Activated CD4-positive, alpha-beta T cell treated with anti-CD3 and anti-CD28 coated beads, Interleukin-2, amount 50 U/mL, for 24 hours (primary cell): ENCODE measurements around the gene NAV2.

Experiments used
- DNase-seq, 2 donors: peaks; one replicate each; pipeline ENCODE4 v3.0.0-alpha.2; 2020; ENCODE audit warnings: low read depth in 1 of 2, low spot score in 1 of 2

Gene NAV2

DNA sequence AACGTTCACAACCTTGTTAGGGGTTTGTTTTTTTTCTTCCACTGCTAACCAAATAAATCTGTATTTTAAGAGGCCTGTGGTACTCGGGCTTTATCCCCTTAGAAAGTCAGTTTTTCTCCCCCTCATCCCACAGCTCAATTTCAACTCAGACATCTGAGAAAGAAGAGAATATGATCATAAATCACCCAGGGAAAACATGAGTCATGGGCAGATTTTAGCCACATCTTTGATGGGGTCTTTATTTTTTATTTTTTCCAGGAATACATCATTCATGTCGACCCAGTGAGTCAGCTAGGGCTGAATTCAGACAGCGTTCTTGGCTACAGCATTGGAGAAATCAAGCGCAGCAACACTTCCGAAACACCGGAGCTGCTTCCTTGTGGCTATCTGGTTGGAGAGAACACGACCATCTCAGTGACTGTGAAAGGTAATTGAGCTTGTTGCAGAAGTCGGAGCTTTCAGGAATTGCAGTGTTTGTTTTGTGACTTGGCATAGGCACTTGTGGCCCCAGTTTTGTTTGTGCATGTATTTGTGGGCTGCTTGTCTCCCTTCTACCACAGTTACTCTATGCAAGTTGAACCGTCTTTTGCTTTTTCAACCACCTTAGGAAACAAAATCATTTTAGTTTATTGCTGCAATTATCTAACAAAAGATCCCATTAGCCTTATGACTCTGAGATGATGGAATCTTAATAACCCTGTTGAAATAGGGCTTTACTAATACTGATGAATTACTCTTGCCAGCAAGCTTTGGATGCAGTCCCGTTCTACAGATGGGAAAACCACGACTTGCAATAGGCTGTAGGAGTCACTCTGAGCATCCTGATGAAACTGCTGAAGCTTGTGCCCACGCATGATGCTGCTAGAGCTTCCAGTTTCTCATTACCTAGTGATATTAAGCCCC is 384.9 kb downstream of the NAV2 start:
- no peak for DNase-seq

DNA sequence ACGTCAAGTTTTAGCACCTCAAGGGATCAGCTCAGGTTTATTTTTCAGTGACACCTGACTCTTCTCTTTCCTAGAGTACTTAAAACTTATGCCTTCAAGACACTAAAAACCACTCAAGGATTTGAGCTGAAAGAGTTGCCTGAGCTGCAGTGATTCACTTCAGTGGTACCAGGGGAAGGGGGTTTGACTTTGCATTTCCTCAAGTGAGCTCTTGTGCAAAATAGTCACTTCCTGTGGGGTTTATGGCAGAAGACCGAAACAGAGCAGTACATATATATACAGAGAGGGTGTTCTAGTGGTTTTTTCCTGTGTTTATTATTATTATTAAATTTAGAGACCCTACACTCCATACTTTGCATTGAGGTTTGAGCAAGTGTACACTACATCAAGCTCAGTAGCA is 386.9 kb downstream of the NAV2 start:
- DNase-seq: no peak

DNA sequence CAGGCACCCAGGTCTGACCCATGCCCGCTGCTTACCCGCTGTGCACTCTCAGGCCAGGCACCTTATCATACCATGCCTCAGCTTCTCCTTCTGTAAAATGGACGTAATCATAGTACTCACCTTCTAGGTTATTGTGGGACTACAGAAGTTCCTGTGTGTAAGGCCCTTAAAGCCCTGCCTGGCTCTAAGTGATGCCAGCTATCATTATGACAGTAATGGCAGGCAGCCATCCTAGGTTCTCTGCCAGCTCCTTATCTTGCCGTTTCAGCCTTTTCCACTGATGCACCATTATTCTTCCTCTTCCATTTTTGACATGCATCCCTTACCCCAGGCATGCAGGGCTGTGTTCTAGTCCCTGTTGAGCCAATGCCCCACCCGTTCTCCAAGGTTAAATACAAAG is 389.8 kb downstream of the NAV2 start:
- DNase-seq: no peak

DNA sequence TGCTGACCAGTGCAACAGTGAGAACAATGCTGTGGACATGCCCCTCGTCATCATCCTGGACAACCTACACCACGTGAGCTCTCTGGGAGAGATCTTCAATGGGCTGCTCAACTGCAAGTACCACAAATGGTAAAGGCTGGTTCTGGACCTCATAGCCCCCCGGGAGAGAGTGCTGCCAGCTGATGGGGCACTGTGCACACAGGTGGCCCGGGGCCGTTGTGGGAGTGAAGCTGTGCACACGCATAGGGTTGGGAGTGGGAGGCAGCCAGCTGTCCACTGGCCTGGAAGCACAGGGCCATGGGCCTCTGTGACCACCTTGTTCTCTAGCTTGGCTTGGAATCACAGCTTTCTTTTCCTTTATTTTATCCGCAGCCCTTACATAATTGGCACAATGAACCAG is 390.6 kb downstream of the NAV2 start:
- no peak for DNase-seq

DNA sequence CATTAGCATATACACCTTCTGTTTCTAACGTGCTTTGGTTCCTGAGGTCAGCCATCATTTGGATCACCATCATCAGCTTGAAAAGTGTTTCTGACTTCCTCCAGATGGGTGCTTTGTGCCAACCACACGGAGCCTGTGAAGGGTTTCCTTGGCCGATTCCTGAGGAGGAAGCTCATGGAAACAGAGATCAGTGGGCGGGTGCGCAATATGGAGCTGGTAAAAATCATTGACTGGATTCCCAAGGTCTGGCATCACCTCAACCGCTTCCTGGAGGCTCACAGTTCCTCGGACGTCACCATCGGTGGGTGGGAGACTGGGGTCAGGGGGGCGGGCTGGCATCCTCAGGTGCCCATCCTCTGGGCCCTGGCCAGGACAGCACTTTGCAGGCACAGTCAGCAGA is 392.8 kb downstream of the NAV2 start:
- no peak for DNase-seq

DNA sequence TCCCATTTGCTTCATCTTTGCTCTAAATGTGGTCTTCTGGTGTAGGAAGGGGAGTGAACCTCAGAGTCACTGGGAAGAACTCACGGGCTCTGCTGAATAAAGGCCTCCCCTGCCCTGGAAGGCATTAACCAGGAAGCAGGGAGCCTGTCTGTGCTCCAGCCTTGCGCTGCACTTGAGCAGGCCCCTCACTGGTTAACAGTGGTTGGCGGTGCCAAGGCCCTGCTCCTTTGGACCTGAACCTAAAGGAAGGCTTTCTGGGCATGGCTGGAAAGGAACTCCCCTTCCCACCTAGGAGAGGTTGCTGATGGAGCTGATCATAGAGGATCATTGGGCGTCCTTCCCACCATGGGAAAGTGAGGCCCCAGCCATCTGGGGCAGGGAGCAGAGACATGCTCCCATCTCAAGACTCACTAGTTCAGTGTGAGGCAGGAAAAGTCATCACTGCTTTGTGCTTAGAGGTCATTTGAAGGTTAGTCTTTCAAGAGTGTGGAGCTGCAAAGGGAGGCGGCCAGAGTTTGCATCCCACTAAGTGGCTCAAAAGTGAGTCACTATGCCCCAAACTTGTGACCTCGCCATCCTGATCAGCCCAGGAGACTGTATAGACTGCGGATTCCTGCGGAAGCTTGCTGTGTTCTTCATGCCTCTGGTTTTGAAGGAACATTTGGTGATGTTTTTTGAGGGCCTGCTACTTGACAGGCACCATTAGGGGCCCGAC is 397.3 kb downstream of the NAV2 start:
- DNase-seq: no peak

DNA sequence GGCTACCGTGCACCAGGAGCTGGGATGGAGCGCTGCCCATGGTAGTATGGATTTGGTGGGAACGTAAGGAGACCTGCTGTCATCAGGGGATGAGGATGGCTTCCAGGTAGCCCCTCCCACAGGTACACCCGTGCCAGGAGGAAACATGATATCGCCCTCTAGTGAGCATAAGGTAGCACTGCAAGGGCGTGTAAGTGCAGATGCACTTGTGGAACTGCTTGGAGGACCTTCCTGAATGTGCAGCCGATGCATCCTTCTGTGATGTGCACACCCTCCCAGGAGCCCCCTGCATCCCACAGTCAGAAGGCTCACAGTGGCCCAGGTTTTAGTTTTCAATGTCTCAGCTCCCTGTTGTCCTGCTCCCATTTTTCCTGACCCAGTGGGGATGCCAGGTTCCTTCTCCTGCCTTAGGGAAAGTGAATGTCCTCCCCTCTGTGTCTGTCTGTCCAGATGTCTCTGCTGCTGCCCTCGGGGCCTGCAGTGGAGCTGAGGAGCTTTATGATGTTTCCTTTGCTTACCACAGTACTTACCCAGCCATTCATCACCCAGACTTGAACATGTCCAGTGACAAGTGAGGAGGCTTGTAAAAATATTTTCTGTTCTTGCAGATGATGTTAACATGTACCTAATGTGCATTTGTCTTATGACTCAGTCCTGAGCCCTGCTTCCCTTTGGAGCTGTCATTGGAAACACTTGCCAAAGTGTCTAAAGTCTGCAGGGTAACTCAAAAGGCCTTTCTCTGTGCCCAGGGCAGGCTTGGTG is 398.5 kb downstream of the NAV2 start:
- peak in 1 of 2 donors; percentile 47 for DNase-seq

DNA sequence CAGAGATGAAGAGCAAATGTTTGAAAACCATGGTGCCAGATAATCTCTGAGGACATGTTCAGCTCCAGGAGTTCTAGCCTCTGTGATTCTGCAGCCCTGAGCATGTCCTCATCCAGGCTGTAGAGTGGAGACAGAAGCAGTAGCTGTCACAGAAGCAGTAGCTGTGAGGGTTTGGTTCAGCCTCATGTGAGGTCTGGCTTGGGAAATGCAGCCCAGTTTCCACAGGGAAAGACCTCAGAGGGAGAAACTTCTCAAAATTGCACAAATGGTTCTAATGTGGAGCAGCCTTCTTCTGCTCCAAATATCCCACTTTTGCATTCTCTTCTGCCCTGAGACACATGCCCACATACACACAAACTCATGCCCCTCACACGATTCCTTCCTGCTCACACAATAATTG is 399.2 kb downstream of the NAV2 start:
- no peak for DNase-seq

DNA sequence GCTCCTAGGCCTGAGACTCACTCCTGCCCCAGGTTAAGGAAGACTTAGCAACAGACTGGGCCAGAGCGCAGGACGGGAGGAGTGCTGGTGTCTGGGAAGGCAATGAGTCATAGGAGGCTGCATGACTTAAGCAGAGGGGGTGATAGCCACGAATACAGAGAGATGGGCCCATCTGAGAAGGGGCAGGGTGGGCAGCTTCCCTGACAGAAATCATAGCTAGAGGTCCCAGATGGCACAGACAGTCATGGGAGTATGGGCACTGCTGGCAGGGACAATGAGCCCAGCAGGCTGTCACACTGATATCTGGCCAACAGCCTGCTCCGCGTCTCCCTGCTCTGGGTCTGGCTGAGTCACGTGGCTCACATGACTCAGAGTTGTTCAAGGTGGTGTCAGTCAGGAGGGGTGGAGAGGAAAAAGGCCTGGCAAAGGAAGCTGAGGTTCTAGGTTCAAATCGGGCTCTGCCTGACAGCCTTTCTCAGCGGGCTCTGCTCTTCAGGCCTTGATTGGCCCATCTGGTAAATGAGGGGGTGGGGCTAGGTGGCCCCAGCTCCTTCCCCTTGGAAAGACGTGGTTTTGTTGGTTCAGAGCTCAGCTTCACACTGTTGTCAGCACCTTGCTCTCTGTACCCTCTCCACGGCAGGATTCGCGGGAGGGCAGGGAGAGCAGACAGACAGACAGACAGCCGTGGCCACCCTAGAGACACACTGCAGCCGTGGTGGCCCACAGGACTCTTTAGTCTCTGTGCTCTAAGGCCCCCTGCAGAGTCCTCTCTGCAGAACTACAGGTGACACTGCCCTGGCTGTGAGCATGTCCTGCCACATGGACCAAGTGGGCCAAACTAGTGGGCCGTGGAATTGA is 399.9 kb downstream of the NAV2 start:
- DNase-seq: no peak

DNA sequence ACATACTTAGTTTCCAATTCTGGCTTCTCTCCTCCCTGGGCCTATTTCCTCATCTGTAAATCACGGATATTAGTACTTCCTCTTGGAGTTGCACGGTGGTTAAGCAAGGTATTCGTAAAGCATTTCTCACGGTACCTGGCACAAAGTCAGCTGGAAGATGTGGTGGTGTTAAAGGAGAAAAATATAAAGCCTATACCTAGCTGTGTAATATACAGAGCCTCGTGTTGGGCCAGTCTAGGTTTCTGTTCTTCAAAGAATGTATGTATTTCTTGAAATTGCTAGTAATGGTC is 400.5 kb downstream of the NAV2 start:
- DNase-seq: no peak

DNA sequence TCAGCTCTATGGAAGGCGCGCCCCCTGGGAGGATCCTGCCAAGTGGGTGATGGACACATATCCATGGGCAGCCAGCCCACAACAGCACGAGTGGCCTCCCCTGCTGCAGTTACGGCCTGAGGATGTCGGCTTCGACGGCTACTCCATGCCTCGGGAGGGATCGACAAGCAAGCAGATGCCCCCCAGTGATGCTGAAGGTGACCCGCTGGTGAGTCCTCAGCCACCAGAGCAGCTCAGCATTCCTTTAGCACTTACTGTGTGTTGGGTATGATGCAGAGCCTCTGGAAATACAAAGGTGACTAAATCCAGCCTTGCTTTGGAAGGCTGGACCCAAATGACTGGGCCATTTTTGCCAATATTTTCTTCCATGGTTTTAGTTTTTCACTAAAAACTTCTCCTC is 402.0 kb downstream of the NAV2 start:
- DNase-seq: no peak

DNA sequence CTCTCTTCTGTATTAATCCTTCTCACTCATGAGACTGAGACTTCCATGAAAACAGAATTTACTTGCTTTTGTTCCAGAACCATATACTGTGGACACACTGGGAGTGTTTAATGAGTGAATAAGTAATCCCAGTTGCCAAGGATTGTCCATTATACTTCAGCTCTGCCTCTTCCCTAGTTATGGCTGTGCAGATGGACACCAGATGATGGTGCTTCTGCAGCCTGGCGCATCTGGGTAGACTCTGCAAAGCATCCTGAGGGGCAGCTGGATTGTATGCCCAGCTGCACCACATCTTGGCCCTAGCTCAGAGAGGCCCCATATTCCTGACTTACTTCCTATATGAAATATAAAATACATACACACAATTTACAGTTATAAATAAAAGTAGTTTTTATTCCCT is 404.2 kb downstream of the NAV2 start:
- DNase-seq: no peak

DNA sequence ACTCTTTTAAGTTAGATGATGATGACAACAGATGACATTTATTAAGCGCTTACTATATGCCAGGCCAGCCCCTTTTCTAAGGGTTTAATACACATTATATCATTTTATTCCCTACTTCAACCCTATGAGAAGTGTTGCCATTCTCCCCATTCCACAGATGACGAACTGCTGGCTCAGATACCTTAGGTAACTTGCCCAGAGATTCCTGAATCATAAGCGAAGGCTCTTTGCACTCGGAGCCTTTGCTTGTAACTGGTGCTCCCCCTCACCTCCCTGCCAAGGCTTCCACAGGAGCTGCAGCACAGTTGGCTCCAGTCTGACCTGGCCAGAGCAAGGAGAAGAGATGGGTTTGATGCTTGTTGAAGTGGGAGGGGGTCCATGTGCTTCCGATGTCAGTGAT is 404.7 kb downstream of the NAV2 start:
- DNase-seq: no peak

DNA sequence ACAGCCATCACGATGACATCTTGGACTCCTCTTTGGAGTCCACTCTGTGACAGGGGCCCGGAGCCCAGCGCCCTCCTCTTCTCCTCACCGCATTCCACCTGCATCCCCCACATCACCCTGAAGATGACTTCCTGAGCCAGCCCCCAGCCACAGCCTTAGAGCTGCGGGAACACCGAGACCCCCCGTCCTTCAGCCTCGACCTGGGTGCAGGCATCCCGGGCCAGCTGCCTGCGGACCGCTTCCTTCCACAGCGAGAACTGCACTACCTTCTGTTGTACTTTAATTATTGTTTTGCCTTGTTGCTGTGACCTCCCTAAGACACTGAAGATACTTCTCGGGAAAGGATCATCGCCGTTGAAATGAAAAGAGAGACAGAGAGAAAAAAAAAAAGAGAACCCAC is 405.6 kb downstream of the NAV2 start:
- no peak for DNase-seq

DNA sequence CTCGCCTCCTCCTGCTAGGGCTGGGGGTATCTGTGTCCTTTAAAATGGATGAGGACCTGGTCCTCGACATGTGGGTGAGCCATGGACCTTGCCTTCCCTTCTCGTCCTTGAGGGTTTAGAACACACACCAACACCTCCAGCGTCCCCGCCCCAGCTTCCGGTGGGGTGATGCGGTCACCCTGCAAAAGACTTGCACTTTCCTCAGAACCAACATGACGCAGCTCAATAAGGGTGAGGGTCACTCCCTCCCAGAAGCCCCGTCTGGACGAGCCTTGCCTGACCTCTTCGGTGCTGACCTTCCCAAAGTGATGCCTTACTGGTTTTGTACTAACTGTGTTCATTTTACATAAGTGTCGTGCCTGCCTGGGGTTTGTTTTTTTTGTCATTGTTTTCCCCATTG is 406.7 kb downstream of the NAV2 start:
- DNase-seq: no peak

DNA sequence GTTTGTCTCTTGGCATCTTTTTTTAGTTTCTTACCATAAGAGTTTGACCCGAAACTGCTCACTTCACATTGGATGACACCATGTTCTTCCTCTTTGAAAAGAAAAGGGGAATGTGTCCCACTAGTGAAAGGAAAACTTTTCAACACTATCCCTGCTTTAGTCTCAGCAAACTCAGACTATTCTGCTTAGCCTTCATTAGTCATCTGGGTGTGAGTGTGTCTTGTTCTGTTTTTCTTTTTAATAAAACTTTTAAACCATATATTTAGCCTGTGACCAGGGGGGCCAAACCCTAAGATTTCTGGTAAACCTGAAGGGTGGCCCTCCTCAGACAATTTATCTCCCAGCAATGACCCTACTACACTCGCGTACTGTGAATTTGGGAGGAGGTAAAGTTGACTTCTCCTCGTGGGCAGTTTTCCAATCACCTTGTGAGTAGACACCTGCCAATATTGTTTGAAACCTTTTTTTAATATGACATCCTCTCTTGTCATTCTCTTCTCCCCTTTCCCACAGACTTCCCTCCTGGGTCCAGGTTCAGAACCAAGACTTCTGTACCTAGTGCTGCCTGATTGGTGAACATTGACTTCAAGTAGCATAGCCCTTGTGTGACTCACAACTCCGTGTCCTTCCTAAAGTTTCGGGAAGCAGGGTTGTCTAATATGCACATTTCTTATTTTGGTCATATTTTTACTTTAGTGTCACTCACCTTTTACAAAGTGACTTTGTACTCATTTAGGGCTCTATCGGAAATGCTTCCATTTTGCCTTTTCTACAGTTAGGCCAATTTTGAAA is 407.7 kb downstream of the NAV2 start:
- no peak for DNase-seq

DNA sequence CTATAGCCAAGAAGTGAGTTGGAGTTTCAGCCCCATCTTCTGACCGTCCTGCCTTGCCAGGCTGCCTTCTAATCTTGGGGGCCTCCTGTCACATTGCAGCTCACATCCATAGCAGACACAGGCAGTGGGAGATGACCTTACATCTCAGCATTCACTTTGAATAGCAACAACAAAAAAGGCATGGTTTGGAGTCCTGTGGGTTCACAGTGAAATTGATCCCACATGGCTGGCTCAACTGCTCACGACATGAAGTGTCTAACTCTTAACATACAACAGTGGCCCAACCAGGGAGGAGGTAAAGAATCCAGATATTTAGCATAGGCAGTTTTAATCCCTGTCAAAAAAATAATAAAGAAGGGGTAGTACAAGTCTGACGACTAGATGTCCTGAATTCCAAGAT is 409.5 kb downstream of the NAV2 start:
- DNase-seq: no peak

DNA sequence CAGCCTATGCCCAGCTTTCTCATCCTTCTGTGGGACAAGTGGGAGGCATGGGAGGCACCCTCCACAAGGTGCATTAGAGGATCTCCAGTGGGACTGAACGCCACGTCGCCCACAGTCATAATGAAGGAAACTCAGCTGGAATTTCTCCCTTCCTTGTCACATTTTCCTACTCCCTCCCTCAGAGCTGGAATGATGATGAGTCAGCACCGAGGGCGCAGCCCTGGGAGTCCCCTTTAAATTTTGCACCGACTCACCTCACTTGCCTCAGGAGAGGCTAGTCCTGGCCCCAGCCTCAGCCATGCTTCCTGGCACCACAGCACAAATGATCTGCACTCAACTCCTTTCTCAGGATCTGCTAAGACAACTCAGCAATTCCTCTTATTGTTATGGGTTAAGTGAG is 413.3 kb downstream of the NAV2 start:
- no peak for DNase-seq

DNA sequence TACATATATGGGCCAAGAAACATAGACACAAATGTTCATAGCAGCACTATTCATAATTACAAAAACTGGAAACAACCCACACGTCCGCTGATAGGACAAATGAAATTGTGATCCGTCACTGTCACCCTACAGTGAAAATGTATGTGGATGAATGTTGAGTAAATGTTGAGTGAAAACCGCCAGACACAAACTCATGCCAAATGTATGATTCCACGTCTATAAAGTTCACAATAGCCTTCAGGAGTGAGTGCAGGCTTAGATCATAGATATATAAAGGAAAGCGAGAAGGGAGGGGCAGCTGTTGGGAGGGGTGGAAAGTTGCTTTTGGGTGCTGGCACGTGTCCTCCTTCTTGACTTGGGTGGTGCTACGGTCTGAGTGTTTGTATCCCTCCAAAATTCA is 414.1 kb downstream of the NAV2 start:
- DNase-seq: no peak
